Loucy (cell line): Measurements from ENCODE around the gene MAP3K15.

Experiments
- EZH2phosphoT487 ChIP-seq: fragments of 200-600 bp; IDR thresholded peaks from 2 replicates; pipeline ENCODE4 v1.6.1; 2018; ENCODE audit warnings: antibody characterized with exemption, mild to moderate bottlenecking, moderate library complexity, borderline replicate concordance
- TF ChIP-seq, protein P1 (sequence below): fragments of 200-600 bp; sonication (generic); conservative IDR thresholded peaks from 2 replicates; pipeline ENCODE4 v1.5.1; 2014; ENCODE audit warnings: mild to moderate bottlenecking, antibody characterized with exemption, low read length

GRCh38 chrX:19375546-19375945 lies 139.8 kb downstream of the MAP3K15 start:
- TF ChIP-seq, protein P1, sequence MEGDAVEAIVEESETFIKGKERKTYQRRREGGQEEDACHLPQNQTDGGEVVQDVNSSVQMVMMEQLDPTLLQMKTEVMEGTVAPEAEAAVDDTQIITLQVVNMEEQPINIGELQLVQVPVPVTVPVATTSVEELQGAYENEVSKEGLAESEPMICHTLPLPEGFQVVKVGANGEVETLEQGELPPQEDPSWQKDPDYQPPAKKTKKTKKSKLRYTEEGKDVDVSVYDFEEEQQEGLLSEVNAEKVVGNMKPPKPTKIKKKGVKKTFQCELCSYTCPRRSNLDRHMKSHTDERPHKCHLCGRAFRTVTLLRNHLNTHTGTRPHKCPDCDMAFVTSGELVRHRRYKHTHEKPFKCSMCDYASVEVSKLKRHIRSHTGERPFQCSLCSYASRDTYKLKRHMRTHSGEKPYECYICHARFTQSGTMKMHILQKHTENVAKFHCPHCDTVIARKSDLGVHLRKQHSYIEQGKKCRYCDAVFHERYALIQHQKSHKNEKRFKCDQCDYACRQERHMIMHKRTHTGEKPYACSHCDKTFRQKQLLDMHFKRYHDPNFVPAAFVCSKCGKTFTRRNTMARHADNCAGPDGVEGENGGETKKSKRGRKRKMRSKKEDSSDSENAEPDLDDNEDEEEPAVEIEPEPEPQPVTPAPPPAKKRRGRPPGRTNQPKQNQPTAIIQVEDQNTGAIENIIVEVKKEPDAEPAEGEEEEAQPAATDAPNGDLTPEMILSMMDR, result no peak
- no peak for TF ChIP-seq EZH2phosphoT487
